ENCODE measurements around the gene C19orf33. TPM values are rescaled to one million over a fixed set of nuclear protein-coding genes. Genes with fewer than 3 reads are reported as not detected.

C19orf33 gene
- total RNA-seq, 3 donors from 2014 or later (not counting 1 experiment from before 2014, with no cell fraction given) = 1.5 to 4.0 TPM; not detected in 1

GRCh38 chr19:38283271-38283670 is 20.8 kb upstream of the C19orf33 start:
- 94% methylated on average over 7 of the region's 8 CpGs for WGBS (ENCODE audit: insufficient coverage)
- Mint-ChIP-seq H3K27ac (no peak overlapping the region), H3K9me3 (no peaks in the 10 kb centered on the region), H3K36me3 (no peaks in the 10 kb centered on the region), H3K4me3 (no peak overlapping the region), H3K4me1 (no peaks in the 10 kb centered on the region), H3K27me3 (ENCODE audit: low read depth in 2 of 2) (no peaks in the 10 kb centered on the region)
- H3K4me3 ChIP-seq (ENCODE audit: low read length) = no peak overlapping the region
- ATAC-seq (no peak), DNase-seq (no peak)
- no peaks in the 10 kb centered on the region for H3K9me3 ChIP-seq (ENCODE audit: control insufficient read depth, insufficient read depth, low read length)
- intact Hi-C loops (cut with micrococcal nuclease) = no loop called here
- H3K27me3 ChIP-seq (ENCODE audit: control insufficient read depth, insufficient read depth, low read length) = no peaks in the 10 kb centered on the region
- no peaks in the 10 kb centered on the region for H3K36me3 ChIP-seq (ENCODE audit: control insufficient read depth, insufficient read depth, low read length)
- peaks cover 2% of the 10 kb centered on the region for H3K4me1 ChIP-seq (ENCODE audit: control insufficient read depth, insufficient read depth, low read length)
- TF ChIP-seq CTCF (IDR thresholded peaks at IDR 0.05) = no peak
- no peak overlapping the region for H3K27ac ChIP-seq (ENCODE audit: low read length)

GRCh38 chr19:38284422-38284821 is 19.6 kb upstream of the C19orf33 start:
- Mint-ChIP-seq H3K36me3 (no peaks in the 10 kb centered on the region), H3K4me3 (no peak overlapping the region), H3K27ac (no peak overlapping the region), H3K4me1 (no peaks in the 10 kb centered on the region), H3K27me3 (ENCODE audit: low read depth in 2 of 2) (no peaks in the 10 kb centered on the region), H3K9me3 (no peaks in the 10 kb centered on the region)
- TF ChIP-seq CTCF (IDR thresholded peaks at IDR 0.05) = no peak
- no peak overlapping the region for H3K27ac ChIP-seq (ENCODE audit: low read length)
- intact Hi-C loops (cut with micrococcal nuclease) = no loop called here
- DNase-seq (no peak), ATAC-seq (no peak)
- WGBS (ENCODE audit: insufficient coverage) = 27% methylated on average over 7 of the region's 7 CpGs
- no peaks in the 10 kb centered on the region for H3K27me3 ChIP-seq (ENCODE audit: control insufficient read depth, insufficient read depth, low read length)
- no peaks in the 10 kb centered on the region for H3K9me3 ChIP-seq (ENCODE audit: control insufficient read depth, insufficient read depth, low read length)
- H3K4me3 ChIP-seq (ENCODE audit: low read length) = no peak overlapping the region
- H3K36me3 ChIP-seq (ENCODE audit: control insufficient read depth, insufficient read depth, low read length) = no peaks in the 10 kb centered on the region
- peaks cover 9% of the 10 kb centered on the region for H3K4me1 ChIP-seq (ENCODE audit: control insufficient read depth, insufficient read depth, low read length)

- WGBS (ENCODE audit: insufficient coverage) = 90% methylated on average over 5 of the region's 5 CpGs
- intact Hi-C loops (cut with micrococcal nuclease) = no loop called here
- no peak overlapping the region for H3K27ac Mint-ChIP-seq
- Histone ChIP-seq H3K4me3 (ENCODE audit: low read length) (no peak overlapping the region), H3K4me1 (ENCODE audit: control insufficient read depth, insufficient read depth, low read length) (peaks cover 9% of the 10 kb centered on the region), H3K27ac (ENCODE audit: low read length) (no peak overlapping the region), H3K27me3 (ENCODE audit: control insufficient read depth, insufficient read depth, low read length) (no peaks in the 10 kb centered on the region), H3K36me3 (ENCODE audit: control insufficient read depth, insufficient read depth, low read length) (no peaks in the 10 kb centered on the region), H3K9me3 (ENCODE audit: control insufficient read depth, insufficient read depth, low read length) (no peaks in the 10 kb centered on the region)
- no peak for TF ChIP-seq CTCF (IDR thresholded peaks at IDR 0.05)
- ATAC-seq (no peak), DNase-seq (no peak)
- H3K9me3 Mint-ChIP-seq = no peaks in the 10 kb centered on the region
- no peak overlapping the region for H3K4me3 Mint-ChIP-seq
- H3K27me3 Mint-ChIP-seq (ENCODE audit: low read depth in 2 of 2) = no peaks in the 10 kb centered on the region
- no peaks in the 10 kb centered on the region for H3K4me1 Mint-ChIP-seq
- H3K36me3 Mint-ChIP-seq = no peaks in the 10 kb centered on the region
Observed at GRCh38 chr19:38285567-38285966, 18.5 kb upstream of the C19orf33 start.

GRCh38 chr19:38287604-38288003 is 16.4 kb upstream of the C19orf33 start:
- H3K27ac ChIP-seq (ENCODE audit: low read length) = no peak overlapping the region
- H3K9me3 ChIP-seq (ENCODE audit: control insufficient read depth, insufficient read depth, low read length) = no peaks in the 10 kb centered on the region
- no peak for DNase-seq
- H3K27me3 ChIP-seq (ENCODE audit: control insufficient read depth, insufficient read depth, low read length) = no peaks in the 10 kb centered on the region
- TF ChIP-seq CTCF (IDR thresholded peaks at IDR 0.05) = no peak
- no peaks in the 10 kb centered on the region for H3K36me3 ChIP-seq (ENCODE audit: control insufficient read depth, insufficient read depth, low read length)
- peaks cover 9% of the 10 kb centered on the region for H3K4me1 ChIP-seq (ENCODE audit: control insufficient read depth, insufficient read depth, low read length)
- H3K27me3 Mint-ChIP-seq (ENCODE audit: low read depth in 2 of 2) = no peaks in the 10 kb centered on the region
- H3K36me3 Mint-ChIP-seq = no peaks in the 10 kb centered on the region
- 74% methylated on average over 9 of the region's 9 CpGs for WGBS (ENCODE audit: insufficient coverage)
- no peak overlapping the region for H3K4me3 Mint-ChIP-seq
- no peak for ATAC-seq
- intact Hi-C loops (cut with micrococcal nuclease) = no loop called here
- no peak overlapping the region for H3K4me3 ChIP-seq (ENCODE audit: low read length)
- no peaks in the 10 kb centered on the region for H3K4me1 Mint-ChIP-seq
- no peak overlapping the region for H3K27ac Mint-ChIP-seq
- no peaks in the 10 kb centered on the region for H3K9me3 Mint-ChIP-seq

All from natural killer cell (primary cell).